Upper lobe of left lung (tissue), 4 donors: ENCODE measurements around the gene CCDC158.

Experiments
- POLR2A ChIP-seq, 4 donors: fragments of 450-650 bp; IDR thresholded peaks; one replicate each; pipeline ENCODE4 v1.5.1; 2016 to 2017; ENCODE audit warnings: antibody characterized with exemption in 4 of 4, mild to moderate bottlenecking in 2 of 4
- TF ChIP-seq, protein P1 (sequence below), 6 experiments: fragments of 450-650 bp in 4 of 6; fragments of 200-600 bp in 2 of 6; sonication (generic) in 2 of 6; IDR thresholded peaks; one replicate each; pipeline ENCODE4 v1.5.1; 2016 to 2019; ENCODE audit warnings: antibody characterized with exemption in 6 of 6

DNA sequence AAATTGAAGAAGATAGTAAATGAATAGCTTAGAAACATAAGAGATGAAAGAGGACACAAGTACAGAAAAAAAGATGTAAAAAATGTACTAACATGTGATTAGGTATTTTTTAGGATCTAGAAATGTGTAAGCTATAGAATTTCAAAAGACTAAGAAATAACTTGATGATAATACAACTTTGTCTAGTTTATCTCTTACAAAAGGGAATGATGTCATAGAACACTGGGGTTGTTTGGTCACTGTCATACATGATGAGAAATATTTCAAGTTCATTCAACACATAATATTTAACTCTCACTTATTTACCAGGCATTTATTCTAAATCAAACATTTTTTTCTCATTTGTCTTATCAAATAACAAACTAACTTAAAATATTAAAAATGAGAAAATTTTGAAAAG, 95.9 kb downstream of the CCDC158 start:
- TF ChIP-seq, protein P1, sequence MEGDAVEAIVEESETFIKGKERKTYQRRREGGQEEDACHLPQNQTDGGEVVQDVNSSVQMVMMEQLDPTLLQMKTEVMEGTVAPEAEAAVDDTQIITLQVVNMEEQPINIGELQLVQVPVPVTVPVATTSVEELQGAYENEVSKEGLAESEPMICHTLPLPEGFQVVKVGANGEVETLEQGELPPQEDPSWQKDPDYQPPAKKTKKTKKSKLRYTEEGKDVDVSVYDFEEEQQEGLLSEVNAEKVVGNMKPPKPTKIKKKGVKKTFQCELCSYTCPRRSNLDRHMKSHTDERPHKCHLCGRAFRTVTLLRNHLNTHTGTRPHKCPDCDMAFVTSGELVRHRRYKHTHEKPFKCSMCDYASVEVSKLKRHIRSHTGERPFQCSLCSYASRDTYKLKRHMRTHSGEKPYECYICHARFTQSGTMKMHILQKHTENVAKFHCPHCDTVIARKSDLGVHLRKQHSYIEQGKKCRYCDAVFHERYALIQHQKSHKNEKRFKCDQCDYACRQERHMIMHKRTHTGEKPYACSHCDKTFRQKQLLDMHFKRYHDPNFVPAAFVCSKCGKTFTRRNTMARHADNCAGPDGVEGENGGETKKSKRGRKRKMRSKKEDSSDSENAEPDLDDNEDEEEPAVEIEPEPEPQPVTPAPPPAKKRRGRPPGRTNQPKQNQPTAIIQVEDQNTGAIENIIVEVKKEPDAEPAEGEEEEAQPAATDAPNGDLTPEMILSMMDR (IDR thresholded peaks at IDR 0.05), result no peak
- TF ChIP-seq POLR2A (IDR thresholded peaks at IDR 0.05), result no peak
